Ovary (tissue), 9 donors: ENCODE data around the gene VASN. TPM values are rescaled to one million over a fixed set of nuclear protein-coding genes. Genes with fewer than 3 reads are reported as not detected.

Source experiments
- DNase-seq, 5 donors: peaks; one replicate each; pipeline ENCODE4 v3.0.0-alpha.2; 2019 to 2020
- H3K27ac ChIP-seq, 2 donors: fragments of 200-600 bp; one replicate each; pipeline versions ENCODE4 v1.5.1 to v1.8.0; 2019 to 2022
- H3K27me3 ChIP-seq: fragments of 200-600 bp; one replicate; pipeline ENCODE4 v1.8.0; 2022
- H3K36me3 ChIP-seq: fragments of 200-600 bp; sonication (generic); one replicate; pipeline ENCODE4 v1.5.1; 2019
- H3K4me1 ChIP-seq: one replicate; pipeline ENCODE4 v1.8.1; 2013; ENCODE audit warnings: mild to moderate bottlenecking, moderate library complexity; ENCODE audit not compliant: insufficient read depth
- H3K4me3 ChIP-seq: fragments of 200-600 bp; sonication (generic); one replicate; pipeline ENCODE4 v1.5.1; 2017
- H3K9me3 ChIP-seq, 2 donors: fragments of 200-600 bp in 1 of 2; sonication (generic) in 1 of 2; one replicate each; pipeline versions ENCODE4 v1.5.1 to v1.8.1; 2013 to 2019; ENCODE audit warnings: mild to moderate bottlenecking in 1 of 2, moderate library complexity in 1 of 2
- CTCF ChIP-seq, 3 donors: fragments of 450-650 bp in 2 of 3; fragments of 200-600 bp in 1 of 3; IDR thresholded peaks; one replicate each; pipeline versions ENCODE4 v1.5.1 to v1.8.0; 2016 to 2022; ENCODE audit warnings: antibody characterized with exemption in 3 of 3, mild to moderate bottlenecking in 1 of 3
- EP300 ChIP-seq: sonication (generic); formaldehyde crosslinking; IDR thresholded peaks from one replicate; pipeline ENCODE4 v1.6.1; 2017; ENCODE audit warnings: antibody characterized with exemption
- POLR2A ChIP-seq: fragments of 450-650 bp; IDR thresholded peaks from one replicate; pipeline ENCODE4 v1.6.1; 2017; ENCODE audit warnings: antibody characterized with exemption, mild to moderate bottlenecking, moderate library complexity
- WGBS, 3 donors: extraction: QIAGEN DNeasy Blood & Tissue Kit in 1 of 3; methylation state at CpG; one replicate each; pipeline versions ENCODE4 v1.1.5 to v1.1.7; 2013 to 2017; 5-methylcytosine and 5-hydroxymethylcytosine counted together
- intact Hi-C, 4 donors: fragments of 100-400 bp; cut with DNase I; formaldehyde crosslinking; loops; one replicate each; pipeline versions ENCODE4 v1.11.0 to v1.15.1; 2022 to 2023
- polyA plus RNA-seq, 2 donors: library from polyadenylated mRNA; stranded (reverse); fragments of 200-250 nt in 1 of 2; fragments of 350-450 nt in 1 of 2; fragmentation: Illumina TruSeq in 1 of 2; extraction: RNeasy Lipid Tissue Mini Kit (QIAGEN cat#74804) in 1 of 2; gene quantifications; one replicate each; pipeline ENCODE4 v1.2.3, GENCODE V29; 2013 to 2014
- total RNA-seq, 7 donors: library from RNA; depleted of rRNA in 2 of 7; stranded (reverse); fragments of >200 nt in 2 of 7; fragmentation: NEBNext Ultra II Directional in 3 of 7; extraction: Animal tissue kit (Norgen Biotek cat#: 25700) in 3 of 7; gene quantifications; one replicate each; pipeline versions ENCODE4 v1.1.0 to v1.2.4, GENCODE V29; 2016 to 2023
- donor health status: DM: no; HTN: no; CAD: no; lungs with moderate emphysema.
- donor health status: DM: no; HTN: no; CAD: no.
- donor health status: Bipolar disorder and iron deficiency.
- donor health status: DM: yes; HTN: yes; CAD: no.
- donor health status: DM: no; HTN: no; CAD: no.
- donor health status: DM: yes; HTN: yes; CAD: no.

VASN gene
- total and polyA plus RNA-seq, 9 donors: 2.4 to 49.5 (median 43.5) TPM

- TF ChIP-seq EP300 (no peak), CTCF (IDR thresholded peaks at IDR 0.05) (peak; percentile 67 to 76 (median 74))
- Histone ChIP-seq H3K27ac (peak overlapping the region; percentile 63 to 67), H3K4me1 (peaks cover 35% of the 10 kb centered on the region), H3K36me3 (no peaks in the 10 kb centered on the region), H3K27me3 (no peaks in the 10 kb centered on the region), H3K4me3 (peak overlapping the region; percentile 50), H3K9me3 (no peaks in the 10 kb centered on the region)
- WGBS, 3 donors: 2 to 5% (median 3%) methylated on average over 16 to 30 of the region's 30 CpGs
- DNase-seq: peak; percentile 88 to 91 (median 90)
- intact Hi-C loops: loop anchor here (2.0 to 10.0 kb wide), 6 partner anchors 36 to 127 kb away; partner anchors contain the start of gene TFAP4 (in 1 of the 4)
These were observed 43.4 kb upstream of the VASN start for GRCh38 chr16:4328046-4328781.

GRCh38 chr16:4328782-4329775 lies 42.6 kb upstream of the VASN start:
- intact Hi-C loops: loop anchor here (2.0 to 10.0 kb wide), 6 partner anchors 37 to 128 kb away; partner anchors contain the start of gene TFAP4 (in 1 of the 4)
- Histone ChIP-seq H3K9me3 (no peaks in the 10 kb centered on the region), H3K27me3 (no peaks in the 10 kb centered on the region), H3K36me3 (no peaks in the 10 kb centered on the region), H3K4me3 (no peak overlapping the region), H3K4me1 (peaks cover 26% of the 10 kb centered on the region), H3K27ac (peak overlapping the region; percentile 63 to 67)
- TF ChIP-seq POLR2A: no peak
- no peak for TF ChIP-seq EP300
- TF ChIP-seq CTCF (IDR thresholded peaks at IDR 0.05): no peak
- DNase-seq: peak in 2 of 5 donors; percentile 41 to 45
- WGBS, 3 donors: 48 to 51% (median 51%) methylated on average over 17 of the region's 17 CpGs

- intact Hi-C loops: loop anchor here in 2 of 4 donors (2.0 to 10.0 kb wide), 3 partner anchors 42 to 346 kb away; no protein-coding TSS in a partner anchor
- TF ChIP-seq EP300 (no peak), CTCF (IDR thresholded peaks at IDR 0.05) (peak; percentile 75 to 95 (median 94)), POLR2A (peak; percentile 11)
- H3K36me3 ChIP-seq: no peaks in the 10 kb centered on the region
- WGBS, 3 donors: 47 to 55% (median 52%) methylated on average over 10 to 14 of the region's 14 CpGs
- H3K9me3 ChIP-seq: no peaks in the 10 kb centered on the region
- H3K27me3 ChIP-seq: no peaks in the 10 kb centered on the region
- H3K27ac ChIP-seq: no peak overlapping the region
- peaks cover 19% of the 10 kb centered on the region for H3K4me1 ChIP-seq
- H3K4me3 ChIP-seq: no peak overlapping the region
- DNase-seq: peak; percentile 75 to 88 (median 87)
These were observed 41.3 kb upstream of the VASN start for GRCh38 chr16:4330277-4330874.

DNA sequence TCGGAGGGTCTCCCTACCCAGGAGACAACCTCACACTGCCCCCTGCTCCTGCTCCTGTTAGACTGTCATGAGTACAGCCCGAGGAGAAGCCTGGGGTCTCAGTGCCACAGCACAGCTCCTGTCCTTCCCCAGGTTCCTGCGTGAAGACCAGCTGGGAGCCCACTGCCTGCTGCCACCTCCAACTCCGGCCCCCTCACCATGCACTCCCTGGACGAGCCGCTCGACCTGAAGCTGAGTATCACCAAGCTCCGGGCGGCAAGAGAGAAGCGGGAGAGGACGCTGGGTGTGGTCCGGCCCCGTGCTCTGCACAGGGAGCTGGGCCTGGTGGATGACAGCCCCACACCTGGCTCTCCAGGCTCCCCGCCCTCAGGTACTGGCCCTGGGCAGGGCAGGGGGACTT lies 39.6 kb upstream of the VASN start:
- WGBS, 3 donors: 86 to 88% (median 86%) methylated on average over 9 to 14 of the region's 14 CpGs
- intact Hi-C loops: loop anchor here in 2 of 4 donors (5.0 to 10.0 kb wide), 2 partner anchors 130 to 347 kb away; no protein-coding TSS in a partner anchor
- TF ChIP-seq CTCF (IDR thresholded peaks at IDR 0.05): no peak
- no peak for TF ChIP-seq POLR2A
- TF ChIP-seq EP300: no peak

More for the DNA sequence above, 39.6 kb upstream of the VASN start:
- H3K9me3 ChIP-seq: no peaks in the 10 kb centered on the region
- H3K36me3 ChIP-seq: no peaks in the 10 kb centered on the region
- peak in 2 of 5 donors; percentile 27 to 30 for DNase-seq
- no peak overlapping the region for H3K27ac ChIP-seq
- no peaks in the 10 kb centered on the region for H3K27me3 ChIP-seq
- H3K4me1 ChIP-seq: peaks cover 17% of the 10 kb centered on the region
- H3K4me3 ChIP-seq: no peak overlapping the region
